Measurements from ENCODE around the gene PSMB4. TPM values are rescaled to one million over a fixed set of nuclear protein-coding genes. Genes with fewer than 3 reads are reported as not detected.

The PSMB4 gene
- total RNA-seq, 4 donors from 2014 or later = 188 to 267 (median 213) TPM

DNA sequence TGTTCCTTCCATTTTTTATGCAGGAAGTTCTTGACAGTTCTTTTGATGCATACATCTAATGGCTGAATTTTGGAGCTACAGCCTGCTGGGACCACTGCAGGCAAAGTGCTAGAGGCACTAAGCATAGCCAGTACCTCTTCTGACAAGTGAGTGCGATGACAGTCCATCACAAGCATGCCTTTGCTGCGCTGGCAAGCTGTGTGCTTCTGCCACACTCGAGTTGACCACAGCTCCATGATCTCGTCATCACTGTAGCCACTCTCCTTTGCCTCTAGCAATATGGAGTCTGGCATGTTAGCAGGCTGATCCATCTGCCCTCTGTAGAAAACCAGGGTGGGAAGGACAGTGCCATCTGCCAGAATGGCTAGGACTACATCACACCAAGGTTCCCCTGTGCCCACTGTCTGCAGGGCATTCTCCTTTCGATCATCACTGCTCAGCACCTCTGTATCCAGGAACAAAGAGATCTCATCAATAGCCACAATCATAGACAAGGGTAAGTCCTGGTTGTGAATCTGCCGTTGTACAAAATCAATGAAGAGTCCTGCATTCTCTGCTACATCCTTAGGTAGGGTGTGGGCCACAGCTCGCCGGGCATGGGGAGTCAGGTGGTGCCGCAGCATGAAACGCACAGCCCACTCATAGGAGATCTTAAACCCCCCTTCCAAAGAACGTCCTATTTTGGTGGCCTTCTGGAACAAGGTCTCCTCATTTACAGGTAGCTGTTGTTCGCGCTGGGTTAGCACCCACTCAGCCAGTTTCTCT is 6.0 kb downstream of the PSMB4 start:
- intact Hi-C loops (cut with DNase I; ENCODE audit: low total_unique reads) = no loop called here
- WGBS, 2 donors = 81 to 84% methylated on average over 13 of the region's 13 CpGs
- peak in 1 of 2 donors; percentile 78 for DNase-seq (ENCODE audit: low spot score in 2 of 2)
- no peak overlapping the region for H3K4me3 ChIP-seq (ENCODE audit: low read depth, poor library complexity, severe bottlenecking)
- no peak for TF ChIP-seq POLR2A (IDR thresholded peaks at IDR 0.05)
- TF ChIP-seq CTCF (IDR thresholded peaks at IDR 0.05) = no peak

DNA sequence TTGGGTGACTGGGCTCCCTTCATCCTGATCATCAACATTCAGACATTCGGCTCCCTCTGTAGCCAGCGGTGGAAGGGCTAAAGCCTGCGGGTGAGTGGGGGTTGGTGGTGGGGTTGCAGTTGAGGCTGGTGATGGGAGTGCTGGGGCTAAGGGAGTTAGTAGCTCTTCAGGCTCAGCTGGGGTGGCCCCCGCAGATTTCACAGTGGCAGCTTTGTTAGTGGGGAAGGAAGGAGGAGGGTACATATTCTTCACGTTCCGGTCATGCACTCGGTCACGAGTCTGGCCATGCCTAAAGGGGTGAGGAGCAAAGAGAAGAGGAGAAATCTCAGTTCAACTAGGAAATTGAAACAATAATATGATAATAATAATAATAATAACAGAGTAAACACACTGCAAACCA is 6.8 kb downstream of the PSMB4 start:
- WGBS, 2 donors = 81% methylated on average over 8 of the region's 8 CpGs
- TF ChIP-seq POLR2A (IDR thresholded peaks at IDR 0.05) (no peak), CTCF (IDR thresholded peaks at IDR 0.05) (no peak)
- no peak overlapping the region for H3K4me3 ChIP-seq (ENCODE audit: low read depth, poor library complexity, severe bottlenecking)
- DNase-seq (ENCODE audit: low spot score in 2 of 2) = no peak
- intact Hi-C loops (cut with DNase I; ENCODE audit: low total_unique reads) = no loop called here

DNA sequence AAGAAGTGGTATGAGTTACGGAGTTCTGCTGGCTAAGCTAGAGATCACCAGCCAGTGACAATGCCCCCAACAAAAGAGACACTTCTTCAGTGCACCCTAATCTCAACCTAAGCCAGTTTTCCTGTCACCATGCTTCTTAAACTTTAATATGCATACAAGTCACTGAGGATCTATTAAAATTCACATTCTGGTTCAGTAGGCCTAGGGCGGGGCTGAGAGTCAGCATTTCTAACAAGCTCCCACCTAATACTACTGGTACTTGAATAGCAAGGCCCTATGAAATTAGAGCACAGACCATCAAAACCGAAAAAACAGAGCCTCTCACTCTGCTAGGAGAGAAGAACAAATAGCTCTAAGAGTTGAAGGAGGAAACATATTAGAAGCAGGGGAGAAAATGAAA is 7.9 kb downstream of the PSMB4 start:
- WGBS, 2 donors = 91 to 94% methylated on average over 3 of the region's 3 CpGs
- intact Hi-C loops (cut with DNase I; ENCODE audit: low total_unique reads) = no loop called here
- no peak for TF ChIP-seq CTCF (IDR thresholded peaks at IDR 0.05)
- TF ChIP-seq POLR2A (IDR thresholded peaks at IDR 0.05) = no peak
- no peak overlapping the region for H3K4me3 ChIP-seq (ENCODE audit: low read depth, poor library complexity, severe bottlenecking)
- DNase-seq (ENCODE audit: low spot score in 2 of 2) = no peak

DNA sequence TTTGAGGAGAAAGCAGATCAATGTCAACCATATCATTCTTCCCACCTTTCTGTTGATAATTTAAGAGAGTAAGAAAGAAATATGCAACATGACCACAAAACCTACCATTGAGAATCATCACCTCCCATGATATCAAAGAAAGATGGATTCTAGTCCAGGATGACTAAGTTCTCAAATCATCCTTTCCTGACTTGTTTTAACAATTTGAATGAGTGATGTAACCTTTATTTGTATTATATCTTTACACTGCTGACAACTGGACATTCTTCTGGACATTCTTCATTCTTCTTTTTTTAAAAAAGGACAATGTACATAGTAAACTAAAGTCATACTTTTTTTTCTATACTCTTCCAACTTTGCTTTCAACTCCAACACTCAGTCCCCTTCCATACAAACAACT is 9.5 kb downstream of the PSMB4 start:
- no peak overlapping the region for H3K4me3 ChIP-seq (ENCODE audit: low read depth, poor library complexity, severe bottlenecking)
- intact Hi-C loops (cut with DNase I; ENCODE audit: low total_unique reads) = no loop called here
- no peak for DNase-seq (ENCODE audit: low spot score in 2 of 2)
- TF ChIP-seq CTCF (IDR thresholded peaks at IDR 0.05) (no peak), POLR2A (IDR thresholded peaks at IDR 0.05) (no peak)

DNA sequence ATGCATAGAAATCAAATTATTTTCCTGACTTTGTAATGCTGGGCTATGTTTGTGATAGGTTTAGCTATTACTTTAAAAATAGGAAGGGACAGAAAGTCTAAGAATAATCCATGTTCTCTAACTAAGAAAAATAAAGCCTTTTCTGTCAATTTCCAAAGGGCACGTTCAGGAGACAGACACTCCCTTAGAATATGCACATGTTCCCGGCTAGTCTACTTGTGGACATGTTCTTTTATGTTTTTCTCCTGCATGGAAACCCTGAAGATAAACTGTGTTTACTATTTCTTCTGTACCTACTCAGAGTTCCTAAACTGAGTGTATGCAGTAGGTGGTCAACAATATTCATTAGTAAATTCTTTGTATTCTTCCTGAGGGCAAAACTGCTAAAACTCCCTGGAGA is 12.5 kb downstream of the PSMB4 start:
- 82 to 86% methylated on average over 2 of the region's 2 CpGs for WGBS, 2 donors
- TF ChIP-seq CTCF (IDR thresholded peaks at IDR 0.05) = no peak
- TF ChIP-seq POLR2A (IDR thresholded peaks at IDR 0.05) = no peak
- H3K4me3 ChIP-seq (ENCODE audit: low read depth, poor library complexity, severe bottlenecking) = no peak overlapping the region
- intact Hi-C loops (cut with DNase I; ENCODE audit: low total_unique reads) = no loop called here
- no peak for DNase-seq (ENCODE audit: low spot score in 2 of 2)

- intact Hi-C loops (cut with DNase I; ENCODE audit: low total_unique reads) = no loop called here
- no peak for DNase-seq (ENCODE audit: low spot score in 2 of 2)
- H3K4me3 ChIP-seq (ENCODE audit: low read depth, poor library complexity, severe bottlenecking) = no peak overlapping the region
- WGBS, 2 donors = 99 to 100% methylated on average over 4 of the region's 4 CpGs
- TF ChIP-seq CTCF (IDR thresholded peaks at IDR 0.05) = no peak
- no peak for TF ChIP-seq POLR2A (IDR thresholded peaks at IDR 0.05)
Observed at GRCh38 chr1:151416231-151416630, 16.9 kb downstream of the PSMB4 start.

All from lower leg skin (tissue), 4 donors.